Lower leg skin (tissue), 3 donors: Measurements from ENCODE around the gene SGCA.

Source experiments
- CTCF ChIP-seq, 3 donors: fragments of 450-650 bp; IDR thresholded peaks; one replicate each; pipeline ENCODE4 v1.5.1; 2016; ENCODE audit warnings: antibody characterized with exemption in 3 of 3, mild to moderate bottlenecking in 3 of 3, moderate library complexity in 2 of 3
- POLR2A ChIP-seq, 2 donors: fragments of 450-650 bp; IDR thresholded peaks; one replicate each; pipeline ENCODE4 v1.6.1; 2016 to 2017; ENCODE audit warnings: antibody characterized with exemption in 2 of 2, mild to moderate bottlenecking in 1 of 2, moderate library complexity in 1 of 2

- TF ChIP-seq CTCF (IDR thresholded peaks at IDR 0.05): no peak
- no peak for TF ChIP-seq POLR2A (IDR thresholded peaks at IDR 0.05)
These were observed 53.5 kb downstream of the SGCA start for GRCh38 chr17:50219342-50219741.
